Measurements from ENCODE around the gene ODF2. TPM values are rescaled to one million over a fixed set of nuclear protein-coding genes. Genes with fewer than 3 reads are reported as not detected.
A peak's percentile ranks its signal among the peaks of the same experiment; 100 is the strongest.

ODF2 gene
- total RNA-seq, 1 experiment from 2014 or later, result 46.8 TPM

GRCh38 chr9:128456613-128457061 is 831 bp downstream of the ODF2 start:
- H3K9me2 ChIP-seq (ENCODE audit: insufficient read depth), result no peaks in the 10 kb centered on the region
- H3K27me3 ChIP-seq (ENCODE audit: insufficient read depth, low read length), result no peaks in the 10 kb centered on the region
- peaks cover 5 to 22% of the 10 kb centered on the region in 2 experiments; a peak in 3 of 4 replicates for H3K4me1 ChIP-seq (ENCODE audit: control insufficient read depth in 1 of 2, insufficient read depth in 2 of 2, low read length in 2 of 2)
- ChIA-PET CTCF (no interaction called here), RAD21 (ENCODE audit: low non-redundant PET in 1 of 2, low total read pairs in 2 of 2, uncharacterized antibody in 2 of 2, unreplicated experiment in 2 of 2) (no interaction called here), POLR2A (no interaction called here)
- peak overlapping the region; percentile 92 for H3K4me2 ChIP-seq (ENCODE audit: low read length)
- BruUV-seq (replicated peaks), result no TSS peak
- H3K4me3 ChIP-seq (replicated peaks in 1 of 2; ENCODE audit: low read depth in 1 of 2, low read length in 2 of 2), result peak overlapping the region; percentile 82 to 85
- no peak overlapping the region for H2AFZ ChIP-seq (ENCODE audit: low read depth, low read length, poor library complexity, severe bottlenecking)
- no peaks in the 10 kb centered on the region for H4K20me1 ChIP-seq (ENCODE audit: insufficient read depth)
- peak; percentile 28 for DNase-seq (ENCODE audit: low read depth, low spot score)
- peak overlapping the region; percentile 82 for H3K27ac ChIP-seq (ENCODE audit: low read depth, low read length)
- ATAC-seq, result peak; percentile 74
- peaks cover 10 to 19% of the 10 kb centered on the region in 2 experiments; a peak in 3 of 4 replicates for H3K36me3 ChIP-seq (ENCODE audit: control insufficient read depth in 1 of 2, insufficient read depth in 2 of 2, low read length in 2 of 2)
- no peaks in the 10 kb centered on the region for H3K9me3 ChIP-seq (ENCODE audit: control insufficient read depth in 1 of 2, insufficient read depth in 1 of 2, low read depth in 1 of 2, low read length in 2 of 2)
- no peak for TF ChIP-seq CEBPB (IDR thresholded peaks at IDR 0.05; ENCODE audit: low read depth)
- TF ChIP-seq SIN3A (IDR thresholded peaks at IDR 0.05; ENCODE audit: low read depth), result no peak; the same call in 1 of the 2 replicates
- TF ChIP-seq MAX (IDR thresholded peaks at IDR 0.05), result no peak; the same call in 1 of the 2 replicates
- no peak for TF ChIP-seq TCF7L2 (IDR thresholded peaks at IDR 0.05; ENCODE audit: borderline replicate concordance, extremely low read depth, insufficient read depth, insufficient read length)
- TF ChIP-seq ZFX (IDR thresholded peaks at IDR 0.05), result no peak
- TF ChIP-seq FOSL1 (IDR thresholded peaks at IDR 0.05; ENCODE audit: low read depth), result no peak
- no peak for TF ChIP-seq POLR2AphosphoS5 (IDR thresholded peaks at IDR 0.05; ENCODE audit: low read depth, low read length)
- TF ChIP-seq, protein P1, sequence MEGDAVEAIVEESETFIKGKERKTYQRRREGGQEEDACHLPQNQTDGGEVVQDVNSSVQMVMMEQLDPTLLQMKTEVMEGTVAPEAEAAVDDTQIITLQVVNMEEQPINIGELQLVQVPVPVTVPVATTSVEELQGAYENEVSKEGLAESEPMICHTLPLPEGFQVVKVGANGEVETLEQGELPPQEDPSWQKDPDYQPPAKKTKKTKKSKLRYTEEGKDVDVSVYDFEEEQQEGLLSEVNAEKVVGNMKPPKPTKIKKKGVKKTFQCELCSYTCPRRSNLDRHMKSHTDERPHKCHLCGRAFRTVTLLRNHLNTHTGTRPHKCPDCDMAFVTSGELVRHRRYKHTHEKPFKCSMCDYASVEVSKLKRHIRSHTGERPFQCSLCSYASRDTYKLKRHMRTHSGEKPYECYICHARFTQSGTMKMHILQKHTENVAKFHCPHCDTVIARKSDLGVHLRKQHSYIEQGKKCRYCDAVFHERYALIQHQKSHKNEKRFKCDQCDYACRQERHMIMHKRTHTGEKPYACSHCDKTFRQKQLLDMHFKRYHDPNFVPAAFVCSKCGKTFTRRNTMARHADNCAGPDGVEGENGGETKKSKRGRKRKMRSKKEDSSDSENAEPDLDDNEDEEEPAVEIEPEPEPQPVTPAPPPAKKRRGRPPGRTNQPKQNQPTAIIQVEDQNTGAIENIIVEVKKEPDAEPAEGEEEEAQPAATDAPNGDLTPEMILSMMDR (IDR thresholded peaks at IDR 0.05 in 2 of 3, conservative IDR thresholded peaks at IDR 0.05 in 1 of 3; ENCODE audit: borderline replicate concordance in 1 of 3, insufficient read depth in 1 of 3, low read depth in 2 of 3, low read length in 2 of 3), result no peak
- no peak for TF ChIP-seq ZNF274 (IDR thresholded peaks at IDR 0.05; ENCODE audit: low read depth, low read length)
- TF ChIP-seq SRF (IDR thresholded peaks at IDR 0.05; ENCODE audit: low read depth), result no peak
- TF ChIP-seq EZH2phosphoT487 (IDR thresholded peaks at IDR 0.05; ENCODE audit: borderline replicate concordance), result no peak
- TF ChIP-seq YY1 (IDR thresholded peaks at IDR 0.05; ENCODE audit: extremely low read depth, insufficient replicate concordance, low read depth, low read length), result no peak
- TF ChIP-seq CBX3 (IDR thresholded peaks at IDR 0.05; ENCODE audit: low read depth), result no peak
- no peak for TF ChIP-seq EZH2 (IDR thresholded peaks at IDR 0.05)
- TF ChIP-seq SP1 (IDR thresholded peaks at IDR 0.05; ENCODE audit: low read depth), result no peak
- no peak for TF ChIP-seq ATF3 (IDR thresholded peaks at IDR 0.05)
- TF ChIP-seq JUND (IDR thresholded peaks at IDR 0.05), result no peak
- TF ChIP-seq POLR2A (IDR thresholded peaks at IDR 0.05; ENCODE audit: borderline replicate concordance, extremely low read depth, insufficient read depth, insufficient read length), result no peak
- TF ChIP-seq REST (IDR thresholded peaks at IDR 0.05; ENCODE audit: low read depth), result no peak
- H3K9ac ChIP-seq (ENCODE audit: low read length), result peak overlapping the region; percentile 90
- intact Hi-C loops (cut with micrococcal nuclease), result loop anchor here (5.0 kb wide), 1 partner anchor 96 kb away; the partner anchor contains the start of gene SPTAN1
- peaks cover 18% of the 10 kb centered on the region for H3K79me2 ChIP-seq (ENCODE audit: insufficient read depth, low read length)
